Stimulated activated CD8-positive, alpha-beta memory T cell treated with anti-CD3 and anti-CD28 coated beads, Interleukin-15, amount 100 ng/mL, for 48 hours (primary cell): ENCODE results near the gene MEGF11.
"Not testable (repeated sequence)": the region's sequence is repeated elsewhere in the genome, so short reads cannot be mapped to it uniquely, and the experiment has no call there.

Source experiments
- DNase-seq, 2 donors: peaks; one replicate each; pipeline ENCODE4 v3.0.0-alpha.2; 2020; ENCODE audit warnings: low read depth in 2 of 2

MEGF11 gene

GRCh38 chr15:65893060-65893459, 360.5 kb downstream of the MEGF11 start:
- no peak for DNase-seq

- no peak for DNase-seq
Measured at GRCh38 chr15:65888981-65889380, 364.6 kb downstream of the MEGF11 start.

- DNase-seq: no peak
Measured at GRCh38 chr15:65887565-65887964, 366.0 kb downstream of the MEGF11 start.

- DNase-seq: no peak
Measured at GRCh38 chr15:65885668-65886218, 367.8 kb downstream of the MEGF11 start.

- DNase-seq: no peak
Measured at GRCh38 chr15:65884511-65884910, 369.0 kb downstream of the MEGF11 start.

GRCh38 chr15:65883571-65883970, 370.0 kb downstream of the MEGF11 start:
- DNase-seq: no peak

- no peak for DNase-seq
Measured at GRCh38 chr15:65881766-65882434, 371.6 kb downstream of the MEGF11 start.

- DNase-seq: no peak
Measured at GRCh38 chr15:65877749-65878148, 375.8 kb downstream of the MEGF11 start.

- DNase-seq: no peak
Measured at GRCh38 chr15:65875458-65875857, 378.1 kb downstream of the MEGF11 start.

- DNase-seq: no peak
Measured at GRCh38 chr15:65873256-65873655, 380.3 kb downstream of the MEGF11 start.

- DNase-seq: not testable (repeated sequence)
Measured at GRCh38 chr15:65872596-65872995, 381.0 kb downstream of the MEGF11 start.

- DNase-seq: not testable (repeated sequence)
Measured at GRCh38 chr15:65871886-65872285, 381.7 kb downstream of the MEGF11 start.

- DNase-seq: no peak
Measured at GRCh38 chr15:65870889-65871533, 382.5 kb downstream of the MEGF11 start.

- peak in 1 of 2 donors; percentile 8 for DNase-seq
Measured at GRCh38 chr15:65869954-65870871, 383.3 kb downstream of the MEGF11 start.

GRCh38 chr15:65869126-65869953, 384.2 kb downstream of the MEGF11 start, which contains the start of gene RAB11A:
RAB11A (plus strand) TSS chr15:65869491; CDS start chr15:65869586, 95 bp downstream.
- DNase-seq: peak; percentile 93 to 95

- no peak for DNase-seq
Measured at GRCh38 chr15:65868546-65869125, 384.9 kb downstream of the MEGF11 start.

GRCh38 chr15:65867933-65868332, 385.6 kb downstream of the MEGF11 start:
- DNase-seq: not testable (repeated sequence)

- DNase-seq: no peak
Measured at GRCh38 chr15:65867244-65867643, 386.3 kb downstream of the MEGF11 start.

- no peak for DNase-seq
Measured at GRCh38 chr15:65863106-65863505, 390.4 kb downstream of the MEGF11 start.

- peak; percentile 61 to 65 for DNase-seq
Measured at GRCh38 chr15:65862682-65863081, 390.9 kb downstream of the MEGF11 start.
